GM19193 (cell line): ENCODE measurements around the gene TSPAN7.

Experiments
- POLR2A ChIP-seq: IDR thresholded peaks from 4 replicates; pipeline ENCODE4 v1.6.1; 2011; ENCODE audit not compliant: insufficient read depth, insufficient read length; ENCODE audit errors: extremely low read depth

Gene TSPAN7

GRCh38 chrX:38574858-38575257, 13.5 kb downstream of the TSPAN7 start:
- TF ChIP-seq POLR2A = no peak

- no peak for TF ChIP-seq POLR2A
Measured at GRCh38 chrX:38575888-38576287, 14.5 kb downstream of the TSPAN7 start.

GRCh38 chrX:38577738-38578137, 16.4 kb downstream of the TSPAN7 start:
- no peak for TF ChIP-seq POLR2A

- TF ChIP-seq POLR2A = no peak
Measured at GRCh38 chrX:38578167-38578566, 16.8 kb downstream of the TSPAN7 start.

- TF ChIP-seq POLR2A = no peak
Measured at GRCh38 chrX:38583181-38583580, 21.8 kb downstream of the TSPAN7 start.

GRCh38 chrX:38594434-38594833, 33.1 kb downstream of the TSPAN7 start:
- no peak for TF ChIP-seq POLR2A

- no peak for TF ChIP-seq POLR2A
Measured at GRCh38 chrX:38595801-38596200, 34.5 kb downstream of the TSPAN7 start.

GRCh38 chrX:38596939-38597338, 35.6 kb downstream of the TSPAN7 start:
- TF ChIP-seq POLR2A = no peak

- no peak for TF ChIP-seq POLR2A
Measured at GRCh38 chrX:38599796-38600755, 38.7 kb downstream of the TSPAN7 start.

- TF ChIP-seq POLR2A = no peak
Measured at GRCh38 chrX:38601866-38602265, 40.5 kb downstream of the TSPAN7 start.

GRCh38 chrX:38606821-38607220, 45.5 kb downstream of the TSPAN7 start:
- no peak for TF ChIP-seq POLR2A

GRCh38 chrX:38607976-38608375, 46.6 kb downstream of the TSPAN7 start:
- no peak for TF ChIP-seq POLR2A

- no peak for TF ChIP-seq POLR2A
Measured at GRCh38 chrX:38610849-38611248, 49.5 kb downstream of the TSPAN7 start.

GRCh38 chrX:38612281-38612680, 50.9 kb downstream of the TSPAN7 start:
- no peak for TF ChIP-seq POLR2A

- TF ChIP-seq POLR2A = no peak
Measured at GRCh38 chrX:38614485-38614884, 53.1 kb downstream of the TSPAN7 start.

GRCh38 chrX:38616904-38617303, 55.6 kb downstream of the TSPAN7 start:
- no peak for TF ChIP-seq POLR2A
